ENCODE data around the gene SH2D6.
"Not testable (repeated sequence)": the region's sequence is repeated elsewhere in the genome, so short reads cannot be mapped to it uniquely, and the experiment has no call there.

The SH2D6 gene

GRCh38 chr2:85470850-85471800, 52.6 kb downstream of the SH2D6 start:
- DNase-seq (ENCODE audit: low read depth): no peak

- no peak for DNase-seq (ENCODE audit: low read depth)
Observed at GRCh38 chr2:85472261-85472660, 53.7 kb downstream of the SH2D6 start.

- no peak for DNase-seq (ENCODE audit: low read depth)
Observed at GRCh38 chr2:85475799-85476490, 57.4 kb downstream of the SH2D6 start.

GRCh38 chr2:85476624-85477023, 58.1 kb downstream of the SH2D6 start:
- DNase-seq (ENCODE audit: low read depth): no peak

- no peak for DNase-seq (ENCODE audit: low read depth)
Observed at GRCh38 chr2:85477884-85478283, 59.4 kb downstream of the SH2D6 start.

GRCh38 chr2:85481818-85482777, 63.6 kb downstream of the SH2D6 start:
- no peak for DNase-seq (ENCODE audit: low read depth)

GRCh38 chr2:85484615-85485014, 66.1 kb downstream of the SH2D6 start:
- not testable (repeated sequence) for DNase-seq (ENCODE audit: low read depth)

GRCh38 chr2:85485815-85486214, 67.3 kb downstream of the SH2D6 start:
- no peak for DNase-seq (ENCODE audit: low read depth)

Measured in stimulated activated CD8-positive, alpha-beta memory T cell treated with anti-CD3 and anti-CD28 coated beads, Interleukin-15, amount 100 ng/mL, for 1 hour (primary cell).